GM18870 (cell line): ENCODE data around the gene HECTD4.

Experiments
- ATAC-seq: cut with Tn5 transposase; IDR thresholded peaks from one replicate; pipeline ENCODE4 v1.9.1; 2021; ENCODE audit warnings: moderate library complexity; ENCODE audit not compliant: unreplicated experiment

The HECTD4 gene

DNA sequence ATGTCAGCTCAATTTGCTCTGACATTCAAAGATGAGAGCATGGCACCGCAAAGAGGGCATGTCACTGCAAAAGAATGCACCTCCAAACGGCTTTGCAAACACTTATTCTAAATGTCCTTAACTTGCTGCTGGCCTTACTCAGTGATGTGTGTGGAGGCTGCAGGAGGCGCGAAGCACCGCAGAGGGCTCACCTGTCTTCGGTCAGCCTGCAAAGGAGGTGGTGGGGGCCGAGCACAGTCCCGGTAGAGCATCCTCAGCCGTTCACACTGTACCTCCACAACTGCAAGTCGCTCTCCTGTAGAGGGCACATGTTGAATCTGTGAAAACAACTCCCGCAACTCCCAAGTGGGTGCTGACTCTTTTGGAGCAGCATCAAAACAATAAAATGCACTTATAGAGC lies 163.0 kb downstream of the HECTD4 start:
- ATAC-seq = no peak

DNA sequence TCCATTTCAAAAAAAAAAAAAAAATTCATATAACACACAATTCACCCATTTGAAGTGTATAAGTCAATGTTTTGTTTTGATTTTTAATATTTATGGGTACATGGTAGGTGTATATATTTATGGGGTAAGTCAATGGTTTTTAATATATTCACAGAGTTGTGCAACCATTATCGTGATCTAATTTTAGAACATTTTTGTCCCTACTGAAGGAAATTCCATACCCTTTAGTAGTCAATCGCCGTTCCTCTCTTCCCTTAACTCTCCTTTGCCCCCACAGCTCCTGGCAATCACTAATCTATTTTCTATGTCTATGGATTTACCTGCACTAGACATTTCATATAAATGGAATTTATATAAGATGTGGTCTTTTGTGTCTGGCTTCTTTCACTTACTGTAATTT lies 164.1 kb downstream of the HECTD4 start:
- ATAC-seq = no peak

DNA sequence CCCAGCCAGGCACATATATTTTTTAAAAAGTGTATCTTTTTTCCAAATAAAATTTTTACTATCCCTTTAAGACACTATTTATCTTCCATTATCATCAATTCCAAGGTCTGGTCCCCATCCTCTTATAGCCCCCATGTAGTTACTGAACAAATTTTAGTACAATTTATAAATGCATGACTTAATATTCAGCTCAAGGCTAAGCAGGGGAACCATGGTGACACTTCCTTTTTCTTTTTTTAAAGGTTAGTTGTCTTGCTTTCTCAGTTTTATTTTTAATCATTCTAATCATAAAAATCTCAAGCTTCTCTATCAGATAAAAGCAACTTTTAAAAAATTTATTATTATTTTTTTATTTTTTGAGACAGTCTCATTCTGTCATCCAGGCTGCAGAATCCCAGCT lies 164.6 kb downstream of the HECTD4 start:
- ATAC-seq = no peak

DNA sequence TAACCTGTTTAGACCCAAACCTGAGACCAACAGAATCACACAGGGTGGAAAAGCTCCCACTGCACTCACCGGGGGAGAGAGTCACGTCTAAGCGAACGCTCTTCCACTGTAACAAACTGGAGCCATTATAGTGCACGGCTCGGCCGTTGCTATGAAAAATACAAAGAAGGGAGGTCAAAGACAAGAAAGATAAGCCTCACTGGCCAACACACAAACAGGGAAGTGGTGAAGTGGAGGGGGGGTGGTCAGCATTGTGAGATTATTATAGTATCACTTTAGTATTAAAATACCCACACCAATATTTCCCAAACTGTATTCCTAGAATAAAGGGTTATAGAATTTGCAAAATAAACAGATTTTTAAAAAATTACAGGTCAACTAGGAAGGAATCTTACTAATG lies 166.0 kb downstream of the HECTD4 start:
- no peak for ATAC-seq

DNA sequence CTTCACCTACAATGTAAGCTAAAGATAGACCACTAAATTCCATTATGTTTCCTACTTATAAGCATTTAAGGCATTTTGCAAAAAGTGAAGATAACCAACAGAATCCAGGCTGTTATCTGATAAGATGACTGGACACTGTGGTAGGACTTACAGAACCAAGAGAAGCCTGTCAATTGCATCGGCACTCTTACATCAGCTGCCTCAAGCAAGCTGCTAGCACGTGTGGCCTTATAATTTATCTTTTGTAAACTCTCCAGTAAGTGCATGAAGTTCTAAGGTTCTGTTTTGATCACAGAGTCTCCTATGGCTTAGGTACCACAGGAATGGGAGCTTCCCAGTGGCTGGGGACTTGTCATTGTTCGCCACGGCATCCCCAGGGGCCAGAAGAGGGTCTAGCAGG lies 168.2 kb downstream of the HECTD4 start:
- ATAC-seq = no peak

DNA sequence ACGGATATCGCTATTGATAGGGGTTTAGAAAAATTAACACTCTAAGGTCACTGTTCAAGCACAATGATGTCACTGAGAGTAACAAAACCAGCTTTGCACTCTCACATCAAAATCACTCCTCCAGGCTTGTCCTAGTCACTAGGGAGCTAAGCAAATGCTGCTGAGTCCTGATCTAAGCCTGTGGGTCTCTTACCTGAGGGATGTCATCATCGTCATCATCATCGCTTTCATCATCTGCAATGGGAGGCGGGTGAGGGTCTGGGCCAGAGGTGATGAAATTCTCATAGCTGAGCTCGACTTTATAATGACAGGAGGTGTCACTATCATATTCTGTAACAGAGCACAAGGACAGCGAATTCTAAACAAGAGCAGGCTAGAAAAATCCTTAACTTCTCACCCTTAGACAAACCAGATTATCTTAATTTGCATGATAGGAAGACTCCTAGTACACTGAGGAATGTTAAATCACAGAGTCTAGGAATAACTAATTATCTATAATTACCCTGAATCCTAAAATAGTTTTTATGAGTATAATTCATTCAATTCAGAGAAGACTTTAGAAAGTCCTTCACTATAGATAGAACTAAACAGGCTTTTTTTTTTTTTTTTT lies 173.8 kb downstream of the HECTD4 start:
- no peak for ATAC-seq

DNA sequence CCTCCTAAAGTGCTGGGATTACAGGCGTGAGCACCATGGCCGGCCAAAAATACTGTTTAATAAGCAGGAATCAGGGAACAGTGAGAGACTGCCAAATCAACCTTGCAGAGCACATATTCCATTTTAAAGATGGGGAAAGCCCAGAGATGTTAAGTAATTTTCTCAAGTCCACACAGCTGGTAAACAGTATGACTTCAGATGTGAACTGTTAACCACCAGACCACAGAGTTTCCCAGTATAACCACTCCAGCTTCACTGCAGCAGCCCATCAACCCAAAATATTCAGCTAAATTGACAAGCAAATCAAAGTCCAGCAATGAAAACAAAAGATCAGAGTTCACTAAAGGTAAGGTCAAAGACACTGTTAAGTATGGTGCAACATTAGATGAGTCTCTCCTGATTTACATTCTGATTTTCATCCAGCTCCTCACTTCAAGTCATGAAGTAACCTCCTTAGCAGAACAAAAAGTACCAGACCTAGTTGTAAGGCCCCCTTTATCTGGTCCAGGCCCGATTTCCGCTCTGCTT lies 174.8 kb downstream of the HECTD4 start:
- ATAC-seq = no peak

DNA sequence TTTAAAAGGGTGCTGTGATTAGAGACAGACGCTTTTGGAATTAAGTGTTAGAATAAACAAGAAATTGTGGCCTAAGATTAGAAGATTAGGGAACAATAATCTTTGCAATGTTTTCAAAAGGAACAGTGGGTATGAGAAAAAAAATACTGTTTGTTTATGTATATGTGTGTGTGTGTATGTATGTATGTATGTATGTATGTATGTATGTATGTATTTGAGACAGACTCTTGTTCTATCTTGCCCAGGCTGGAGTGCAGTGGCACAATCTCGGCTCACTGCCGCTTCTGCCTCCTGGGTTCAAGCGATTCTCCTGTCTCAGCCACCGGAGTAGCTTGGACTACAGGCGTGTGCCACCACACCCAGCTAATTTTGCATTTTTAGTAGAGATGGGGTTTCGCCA lies 175.3 kb downstream of the HECTD4 start:
- no peak for ATAC-seq

DNA sequence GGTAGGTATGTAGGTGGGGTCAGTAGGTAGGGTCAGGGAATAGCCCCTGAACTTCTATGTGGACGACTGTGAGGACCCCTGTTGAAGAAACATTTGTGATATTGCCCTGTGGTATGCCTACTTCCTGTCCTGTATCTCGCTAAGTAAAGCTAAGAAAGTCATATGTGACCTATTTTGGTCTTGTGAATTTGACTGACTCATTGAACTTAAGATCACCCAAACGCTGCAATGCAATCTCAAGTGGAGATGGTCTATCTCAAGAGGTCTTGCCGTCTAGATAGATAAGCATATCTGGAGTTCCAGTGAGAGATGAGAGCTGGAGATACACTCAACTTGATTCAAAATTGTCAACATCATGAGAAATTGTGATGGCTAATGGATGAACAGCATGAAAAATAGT lies 183.1 kb downstream of the HECTD4 start:
- no peak for ATAC-seq

DNA sequence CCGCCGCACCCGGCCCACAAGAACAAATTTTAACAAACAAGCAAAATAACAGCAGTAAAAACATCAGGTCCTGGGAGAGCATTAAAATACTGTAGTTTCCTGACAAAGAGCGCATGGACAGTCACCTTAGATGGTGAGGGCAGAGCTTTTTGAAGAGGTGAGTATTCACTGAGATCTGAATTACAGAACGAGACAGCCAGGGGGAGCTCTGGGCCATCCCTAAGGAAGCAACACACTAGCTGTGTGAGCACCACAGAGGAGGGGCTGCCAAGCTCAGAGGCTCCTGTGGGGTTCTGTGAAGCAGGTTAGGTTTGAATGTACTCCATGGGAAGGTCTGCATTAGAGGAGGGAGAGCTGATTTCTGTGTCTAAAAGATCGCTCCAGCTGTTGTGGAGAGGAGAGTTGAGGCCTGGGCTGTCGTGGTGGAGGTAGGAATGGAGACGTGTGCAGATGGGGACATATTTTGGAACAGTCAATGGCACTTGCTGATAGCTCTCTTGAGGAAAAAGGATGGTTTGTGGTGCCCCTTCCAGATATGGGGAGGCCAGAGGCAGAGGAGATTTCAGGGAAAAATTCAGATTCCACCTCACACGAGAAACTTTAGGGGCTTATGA lies 184.0 kb downstream of the HECTD4 start:
- ATAC-seq = no peak

DNA sequence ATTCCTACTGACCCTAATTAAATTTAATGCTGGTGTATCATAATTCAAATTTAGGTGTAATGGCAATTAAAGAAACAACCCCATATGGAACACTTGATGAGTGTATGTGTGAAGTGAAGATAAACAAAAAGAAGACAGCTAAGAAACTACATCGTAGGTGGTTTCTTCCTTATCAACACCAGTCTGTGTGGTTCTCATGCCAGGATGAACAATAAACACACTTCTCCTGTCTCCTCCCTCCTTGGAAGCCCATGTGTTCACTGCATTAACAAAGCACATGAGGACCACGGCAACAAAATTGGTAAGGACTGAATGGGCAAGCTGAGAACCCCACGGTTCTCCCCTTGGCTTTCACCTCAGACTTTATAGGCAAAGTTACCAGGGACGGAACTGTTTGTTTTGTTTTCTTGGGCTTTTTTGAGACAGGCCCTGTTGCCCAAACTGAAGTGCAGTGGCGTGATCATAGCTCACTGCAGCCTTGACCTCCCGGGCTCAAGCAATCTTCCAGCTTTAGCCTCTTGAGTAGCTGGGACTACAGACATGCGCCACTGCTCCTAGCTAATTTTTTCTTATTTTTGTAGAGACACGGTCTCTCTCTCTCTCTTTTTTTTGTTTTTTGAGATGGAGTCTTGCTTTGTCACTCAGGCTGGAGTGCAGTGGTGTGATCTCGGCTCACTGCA lies 185.9 kb downstream of the HECTD4 start:
- ATAC-seq = no peak

DNA sequence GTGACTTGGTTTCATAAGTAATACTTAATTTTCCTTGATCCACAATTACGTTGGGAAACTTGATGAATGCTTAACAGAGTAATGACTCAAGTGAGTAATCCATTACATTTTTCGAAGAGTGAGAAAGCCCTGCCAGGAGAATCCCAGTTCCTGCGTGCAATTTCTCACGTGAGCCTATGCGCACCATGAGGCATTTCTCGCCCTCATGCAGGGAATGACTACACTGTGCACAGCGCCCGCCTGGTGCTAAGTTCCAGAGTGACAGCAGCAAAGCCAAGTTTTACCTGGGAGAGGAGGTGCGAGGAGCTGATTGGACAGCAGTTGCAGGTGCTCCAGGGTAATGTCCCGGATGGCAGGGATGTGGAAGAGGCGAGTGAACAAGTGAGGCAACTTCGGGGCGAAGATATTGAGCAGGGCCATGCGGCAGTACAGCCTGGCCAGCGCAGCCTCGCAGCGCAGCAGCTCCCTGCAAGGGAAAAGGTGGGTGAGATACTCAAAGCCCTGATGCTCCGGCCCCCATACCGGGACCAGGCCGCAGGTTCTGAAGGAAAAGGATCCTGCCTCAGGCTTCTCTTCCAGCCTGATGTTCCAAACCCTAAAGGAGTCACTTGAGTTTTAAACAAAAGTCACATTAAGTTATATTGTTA lies 187.5 kb downstream of the HECTD4 start:
- ATAC-seq = no peak

DNA sequence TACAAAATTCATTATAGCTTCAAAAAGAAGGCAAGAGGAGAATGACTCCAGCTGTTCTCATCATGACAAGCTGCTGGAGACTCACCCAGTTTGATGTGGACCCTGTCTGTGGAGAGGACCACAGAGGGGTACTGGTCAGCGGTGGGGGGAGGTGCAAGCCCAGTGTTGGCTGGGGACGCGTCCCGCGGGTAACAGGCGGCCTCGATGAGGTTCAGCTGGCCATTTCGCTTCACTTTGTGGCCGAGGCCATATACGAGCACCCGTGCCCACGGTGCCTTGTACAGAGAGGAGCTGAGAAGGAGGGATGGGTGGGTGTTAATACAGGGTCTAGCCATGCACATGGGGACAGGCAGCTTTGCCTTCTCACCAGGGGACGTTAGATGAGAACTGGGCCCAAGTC lies 189.8 kb downstream of the HECTD4 start:
- no peak for ATAC-seq

DNA sequence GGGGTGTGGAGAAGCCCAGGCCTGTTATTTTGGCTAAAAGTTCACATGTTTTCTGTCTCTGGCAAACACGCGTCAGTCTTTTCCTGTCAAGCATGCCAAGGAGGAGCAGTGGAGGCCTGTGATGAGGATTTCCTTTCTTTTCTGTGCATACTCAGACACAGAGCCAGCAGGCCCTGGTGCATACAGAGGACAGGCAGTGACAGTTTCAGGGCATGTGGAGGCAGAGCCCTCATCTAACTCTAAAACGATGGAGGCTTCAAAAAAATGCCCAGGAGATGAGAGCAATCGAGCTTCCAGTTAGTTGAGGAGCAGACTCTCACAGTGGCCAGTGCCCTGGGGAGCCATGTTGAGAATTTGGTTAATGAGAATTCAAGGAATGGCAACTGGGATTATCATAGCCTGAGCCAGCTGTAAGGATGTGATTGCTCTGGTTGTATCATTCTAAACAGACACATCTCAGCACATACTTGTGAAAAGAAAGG lies 190.3 kb downstream of the HECTD4 start:
- no peak for ATAC-seq

DNA sequence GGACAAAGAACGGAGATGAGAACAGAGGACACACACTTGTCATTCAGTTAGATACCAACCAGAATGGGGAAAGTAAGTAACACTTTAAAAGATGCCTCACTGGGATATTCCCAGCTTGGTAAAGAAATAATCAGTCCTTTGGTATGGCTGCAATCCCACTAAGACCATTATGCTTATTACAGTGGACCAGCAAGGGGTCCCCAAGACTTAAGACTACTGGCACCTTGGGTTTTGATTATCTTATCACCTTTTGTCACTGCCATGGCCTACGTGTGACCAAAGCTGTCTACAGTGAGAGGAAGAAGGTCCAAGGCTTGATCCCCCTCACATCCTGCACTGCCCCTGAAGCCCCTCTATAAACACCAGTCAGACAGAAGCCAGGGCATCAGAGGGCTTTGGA lies 191.0 kb downstream of the HECTD4 start:
- ATAC-seq = no peak

DNA sequence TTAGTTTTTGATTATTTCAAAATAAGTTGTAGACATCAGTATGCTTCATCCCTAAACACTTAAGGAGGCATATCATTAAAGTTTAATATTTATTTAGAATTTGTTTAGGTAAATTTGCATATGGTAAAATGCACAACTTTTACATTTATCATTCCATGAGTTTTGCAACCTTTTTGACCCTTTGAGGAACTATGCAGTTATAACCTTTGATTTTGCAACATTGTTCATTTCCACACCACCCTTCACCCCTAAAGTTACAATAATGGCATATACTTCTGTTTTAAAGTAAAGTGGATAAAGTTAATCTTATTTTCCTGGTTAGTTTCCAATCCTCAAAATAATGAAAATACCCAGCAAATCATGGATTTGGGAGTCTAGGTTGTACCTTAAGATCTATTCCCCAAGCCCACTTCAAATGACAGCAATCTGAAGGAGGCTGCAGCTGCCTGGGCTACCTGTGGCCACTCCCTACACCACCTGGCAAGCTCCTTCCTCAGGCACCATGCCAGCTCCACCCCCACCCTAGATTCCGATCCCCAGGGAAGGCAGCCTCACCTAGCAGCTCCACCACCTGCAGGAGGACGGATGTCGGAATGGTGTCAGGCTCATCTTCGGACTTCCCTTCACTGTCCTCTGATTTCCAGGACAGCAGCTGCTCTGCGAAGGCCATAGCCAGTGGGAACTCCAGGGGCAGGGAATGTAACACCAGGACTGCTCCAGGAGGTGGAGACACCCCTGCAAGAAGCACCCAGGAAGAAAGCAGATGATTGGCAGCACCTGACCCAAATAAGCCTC lies 191.8 kb downstream of the HECTD4 start:
- no peak for ATAC-seq

DNA sequence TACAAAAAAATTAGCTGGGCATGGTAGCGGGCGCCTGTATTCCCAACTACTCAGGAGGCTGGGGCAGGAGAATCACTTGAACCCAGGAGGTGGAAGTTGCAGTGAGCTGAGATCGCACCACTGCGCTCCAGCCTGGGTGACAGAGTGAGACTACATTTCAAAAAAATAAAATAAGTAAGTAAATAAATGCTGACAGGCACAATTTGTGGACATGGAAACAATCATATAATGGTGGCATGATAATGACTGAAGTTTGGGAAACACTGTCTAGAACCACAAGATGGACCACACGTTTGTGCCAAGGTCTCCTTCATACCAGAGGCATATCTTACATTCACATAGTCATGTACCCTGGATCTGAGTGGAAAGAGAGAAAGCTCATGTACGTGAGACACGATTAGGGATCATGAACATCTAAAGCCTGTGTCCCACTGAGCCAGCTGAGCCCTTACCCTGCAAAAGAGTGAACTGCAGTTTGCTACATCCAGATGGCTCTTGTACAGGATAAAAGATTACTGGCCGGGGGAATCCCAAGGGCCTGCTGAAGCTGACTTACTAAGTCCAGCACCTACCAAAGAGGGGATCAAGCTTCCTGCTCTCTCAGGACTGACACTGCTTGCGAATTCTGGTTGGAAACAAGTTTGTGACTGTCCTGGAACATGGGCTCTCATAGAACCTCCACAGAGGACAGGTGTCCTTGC lies 194.0 kb downstream of the HECTD4 start:
- ATAC-seq = no peak

DNA sequence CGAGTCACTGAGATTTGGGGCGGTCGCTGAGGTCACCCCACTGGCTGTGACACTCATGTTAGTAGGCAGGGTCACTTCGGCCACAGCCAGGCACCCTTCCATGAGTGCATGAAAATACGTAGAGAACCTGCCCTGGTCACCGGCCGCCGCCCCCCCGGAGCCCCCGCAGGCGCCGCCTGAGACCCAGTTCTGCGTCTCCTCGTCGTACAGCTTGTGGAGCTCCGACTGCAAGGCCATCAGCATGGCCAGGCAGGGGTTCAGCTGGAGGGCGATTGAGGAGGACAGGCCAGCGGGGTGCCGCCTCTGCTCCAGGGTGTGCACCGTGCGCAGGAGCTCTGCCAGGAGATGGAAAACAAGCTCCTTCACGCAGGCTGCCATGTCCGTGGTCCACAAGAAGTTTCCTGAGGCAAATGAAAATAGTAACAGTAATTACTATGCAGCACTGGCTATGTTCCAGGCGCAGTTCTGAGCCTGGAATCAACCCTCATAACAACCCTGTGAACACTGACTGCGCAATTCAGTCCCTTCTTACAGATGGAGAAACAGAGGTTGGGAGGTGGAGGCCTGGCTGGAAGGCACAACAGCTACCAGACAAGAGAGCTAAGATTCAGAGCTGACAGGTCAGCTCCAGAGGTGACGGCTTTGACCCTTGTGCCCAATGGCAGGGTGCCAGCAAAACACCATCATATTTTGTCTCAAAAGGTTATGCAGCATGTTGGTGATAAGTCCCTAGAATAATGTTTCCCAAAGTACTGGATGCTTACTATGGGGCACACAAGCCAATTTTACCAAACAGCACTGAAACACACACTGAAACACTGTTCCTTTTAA lies 196.9 kb downstream of the HECTD4 start:
- ATAC-seq = no peak
